H9 (cell line): ENCODE results near the gene LYRM1. TPM values are rescaled to one million over a fixed set of nuclear protein-coding genes. Genes with fewer than 3 reads are reported as not detected.
"Not testable (repeated sequence)": the region's sequence is repeated elsewhere in the genome, so short reads cannot be mapped to it uniquely, and the experiment has no call there.

Experiments used
- DNase-seq: peaks from one replicate; pipeline ENCODE4 v3.0.0-alpha.2; 2017
- H2AFZ ChIP-seq: one replicate; pipeline ENCODE4 v1.6.1; 2013; ENCODE audit warnings: mild to moderate bottlenecking, low read length, control low read depth, moderate library complexity
- H2AK5ac ChIP-seq: 2 replicates; pipeline ENCODE4 v1.6.1; 2013; ENCODE audit warnings: low read length, control low read depth, mixed read lengths; ENCODE audit not compliant: insufficient read length
- H2BK120ac ChIP-seq: one replicate; pipeline ENCODE4 v1.6.1; 2013; ENCODE audit warnings: low read depth, mild to moderate bottlenecking, low read length, control low read depth, inconsistent platforms; ENCODE audit not compliant: poor library complexity, severe bottlenecking
- H2BK12ac ChIP-seq: 2 replicates; pipeline ENCODE4 v1.6.1; 2013; ENCODE audit warnings: low read length, control low read depth, mixed read lengths, low read depth; ENCODE audit not compliant: insufficient read length
- H2BK15ac ChIP-seq: 2 replicates; pipeline ENCODE4 v1.6.1; 2013; ENCODE audit warnings: low read depth, low read length, control low read depth
- H2BK20ac ChIP-seq: one replicate; pipeline ENCODE4 v1.6.1; 2013; ENCODE audit warnings: low read depth, mild to moderate bottlenecking, low read length, control low read depth, inconsistent platforms; ENCODE audit not compliant: poor library complexity, severe bottlenecking
- H2BK5ac ChIP-seq: 2 replicates; pipeline ENCODE4 v1.6.1; 2013; ENCODE audit warnings: low read length, control low read depth, mixed read lengths; ENCODE audit not compliant: insufficient read length
- H3K14ac ChIP-seq: 2 replicates; pipeline ENCODE4 v1.6.1; 2013; ENCODE audit warnings: low read length, control low read depth; ENCODE audit not compliant: insufficient read depth
- H3K18ac ChIP-seq: 2 replicates; pipeline ENCODE4 v1.6.1; 2013; ENCODE audit warnings: low read depth, mild to moderate bottlenecking, mixed read lengths, low read length, control low read depth; ENCODE audit not compliant: insufficient read length
- H3K23ac ChIP-seq: 2 replicates; pipeline ENCODE4 v1.6.1; 2013; ENCODE audit warnings: low read length, control low read depth, mixed read lengths, low read depth; ENCODE audit not compliant: insufficient read length
- H3K23me2 ChIP-seq: 2 replicates; pipeline ENCODE4 v1.6.1; 2013; ENCODE audit warnings: low read depth, mild to moderate bottlenecking, mixed read lengths, low read length, control low read depth; ENCODE audit not compliant: insufficient read length, poor library complexity, severe bottlenecking
- H3K27ac ChIP-seq: 2 replicates; pipeline ENCODE4 v1.5.1; 2013; ENCODE audit warnings: low read length, control low read depth, mixed read lengths, low read depth; ENCODE audit not compliant: insufficient read length
- H3K27me3 ChIP-seq: 2 replicates; pipeline ENCODE4 v1.6.1; 2013; ENCODE audit warnings: low read length, control low read depth, inconsistent platforms; ENCODE audit not compliant: insufficient read depth
- H3K4ac ChIP-seq: 2 replicates; pipeline ENCODE4 v1.6.1; 2013; ENCODE audit warnings: low read depth, mild to moderate bottlenecking, control low read depth, inconsistent platforms, low read length, moderate library complexity
- H3K4me1 ChIP-seq: 2 replicates; pipeline ENCODE4 v1.6.1; 2013; ENCODE audit warnings: low read length, control low read depth, inconsistent platforms; ENCODE audit not compliant: insufficient read depth
- H3K4me2 ChIP-seq: 2 replicates; pipeline ENCODE4 v1.6.1; 2013; ENCODE audit warnings: low read length, control low read depth, mixed read lengths; ENCODE audit not compliant: insufficient read length, insufficient read depth
- H3K56ac ChIP-seq: 2 replicates; pipeline ENCODE4 v1.6.1; 2013; ENCODE audit warnings: low read depth, mild to moderate bottlenecking, mixed read lengths, low read length, control low read depth; ENCODE audit not compliant: insufficient read length
- H3K79me1 ChIP-seq: 2 replicates; pipeline ENCODE4 v1.6.1; 2013; ENCODE audit warnings: low read depth, mild to moderate bottlenecking, moderate library complexity, low read length, control low read depth, inconsistent platforms; ENCODE audit not compliant: insufficient read depth, poor library complexity, severe bottlenecking
- H3K79me2 ChIP-seq: 2 replicates; pipeline ENCODE4 v1.6.1; 2013; ENCODE audit warnings: low read length, control low read depth, inconsistent platforms; ENCODE audit not compliant: insufficient read depth
- H3K9ac ChIP-seq: 2 replicates; pipeline ENCODE4 v1.6.1; 2013; ENCODE audit warnings: low read length, control low read depth, mixed read lengths; ENCODE audit not compliant: insufficient read length; ENCODE audit errors: extremely low read depth
- H3K9me3 ChIP-seq: one replicate; pipeline ENCODE4 v1.6.1; 2013; ENCODE audit warnings: low read depth, low read length, inconsistent platforms; ENCODE audit not compliant: control insufficient read depth
- H3T11ph ChIP-seq: one replicate; pipeline ENCODE4 v1.6.1; 2013; ENCODE audit warnings: mild to moderate bottlenecking, low read length, control low read depth, inconsistent platforms
- H4K20me1 ChIP-seq: one replicate; pipeline ENCODE4 v1.6.1; 2013; ENCODE audit not compliant: control insufficient read depth, insufficient read length, insufficient read depth
- H4K5ac ChIP-seq: 2 replicates; pipeline ENCODE4 v1.6.1; 2013; ENCODE audit warnings: low read depth, mild to moderate bottlenecking, mixed read lengths, low read length, control low read depth; ENCODE audit not compliant: insufficient read length
- H4K8ac ChIP-seq: replicated peaks from 2 replicates; pipeline ENCODE4 v1.6.1; 2013; ENCODE audit warnings: low read length, control low read depth, mixed read lengths, low read depth; ENCODE audit not compliant: insufficient read length
- H4K91ac ChIP-seq: 2 replicates; pipeline ENCODE4 v1.6.1; 2013; ENCODE audit warnings: low read depth, mild to moderate bottlenecking, moderate library complexity, mixed read lengths, low read length, control low read depth; ENCODE audit not compliant: insufficient read length
- H3K27ac Mint-ChIP-seq, 3 experiments: 2 replicates in 2 of 3; 3 replicates in 1 of 3; pipeline ENCODE4 v1.8.0; 2020 to 2021; ENCODE audit warnings: mixed read lengths in 3 of 3, mild to moderate bottlenecking in 1 of 3, moderate library complexity in 1 of 3
- H3K27me3 Mint-ChIP-seq: 2 replicates; pipeline ENCODE4 v1.8.0; 2021; ENCODE audit warnings: low read depth, mild to moderate bottlenecking, moderate library complexity, mixed read lengths
- H3K36me3 Mint-ChIP-seq, 3 experiments: 2 replicates in 2 of 3; 3 replicates in 1 of 3; pipeline ENCODE4 v1.8.0; 2020 to 2021; ENCODE audit warnings: low read depth in 3 of 3, mixed read lengths in 3 of 3; ENCODE audit not compliant: insufficient read depth in 1 of 3
- H3K4me1 Mint-ChIP-seq, 2 experiments: 2 replicates each; pipeline ENCODE4 v1.8.0; 2020; ENCODE audit warnings: mixed read lengths in 2 of 2
- H3K4me3 Mint-ChIP-seq, 2 experiments: 2 replicates in 1 of 2; 3 replicates in 1 of 2; pipeline ENCODE4 v1.8.0; 2020 to 2021; ENCODE audit warnings: mild to moderate bottlenecking in 2 of 2, mixed read lengths in 2 of 2, moderate library complexity in 1 of 2
- H3K9me3 Mint-ChIP-seq, 2 experiments: 2 replicates in 1 of 2; 3 replicates in 1 of 2; pipeline ENCODE4 v1.8.0; 2020; ENCODE audit warnings: mild to moderate bottlenecking in 2 of 2, mixed read lengths in 2 of 2, moderate library complexity in 1 of 2
- WGBS: extraction: QIAGEN DNeasy Blood & Tissue Kit; methylation state at CpG from one replicate; pipeline ENCODE4 v1.1.7; 2013; ENCODE audit warnings: missing lambda C conversion rate, low lambda C conversion rate, mixed read lengths; ENCODE audit not compliant: insufficient read length; ENCODE audit errors: extremely low coverage; 5-methylcytosine and 5-hydroxymethylcytosine counted together
- total RNA-seq: library from RNA; stranded (reverse); gene quantifications from 2 replicates; pipeline ENCODE4 v1.2.1, GENCODE V29; 2021
- TF ChIP-seq, protein P1 (sequence below): fragments of 200-600 bp; sonication (generic); conservative IDR thresholded peaks from 3 replicates; pipeline ENCODE4 v1.8.0; 2021; ENCODE audit warnings: antibody characterized with exemption, mild to moderate bottlenecking

LYRM1 gene
- total RNA-seq, 1 experiment from 2014 or later, result 9.6 TPM

DNA sequence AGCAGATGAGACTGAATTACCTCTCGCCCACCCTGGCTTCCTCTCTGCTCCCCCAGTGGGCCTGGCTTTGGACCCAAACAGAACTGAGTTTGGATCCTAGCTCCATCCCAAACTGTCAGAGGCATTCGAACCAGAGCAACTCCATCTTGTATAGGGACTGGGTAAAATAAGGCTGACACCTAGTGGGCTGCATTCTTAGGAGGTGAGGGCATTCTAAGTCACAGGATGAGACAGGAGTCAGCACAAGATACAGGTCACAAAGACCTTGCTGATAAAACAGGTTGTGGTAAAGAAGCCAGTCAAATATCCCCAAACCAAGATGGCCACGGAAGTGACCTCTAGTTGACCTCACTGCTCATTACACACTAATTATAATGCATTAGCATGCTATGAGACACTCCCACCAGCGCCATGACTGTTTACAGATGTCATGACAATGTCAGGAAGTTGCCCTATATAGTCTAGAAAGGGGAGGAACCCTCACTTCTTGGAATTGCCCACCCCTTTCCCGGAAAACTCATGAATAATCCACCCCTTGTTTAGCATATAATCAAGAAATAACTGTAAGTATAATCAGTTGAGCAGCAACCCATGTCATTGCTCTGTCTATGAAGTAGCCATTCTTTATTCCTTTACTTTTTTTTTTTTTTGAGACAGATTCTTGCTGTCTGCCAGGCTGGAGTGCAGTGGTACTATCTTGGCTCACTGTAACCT lies 44.4 kb downstream of the LYRM1 start:
- H3K36me3 Mint-ChIP-seq, result no peaks in the 10 kb centered on the region
- no peak for DNase-seq
- Histone ChIP-seq H2AK5ac (no peak overlapping the region), H3K27me3 (no peaks in the 10 kb centered on the region), H3K9me3 (no peaks in the 10 kb centered on the region), H2BK15ac (no peak overlapping the region), H3K23me2 (no peaks in the 10 kb centered on the region), H3K18ac (no peak overlapping the region), H4K91ac (no peak overlapping the region), H3K79me2 (no peaks in the 10 kb centered on the region), H3K79me1 (no peaks in the 10 kb centered on the region), H3K14ac (no peak overlapping the region), H4K5ac (no peak overlapping the region), H3K23ac (no peak overlapping the region), H3K4ac (no peak overlapping the region), H4K8ac (no peak overlapping the region), H2BK20ac (no peak overlapping the region), H3K56ac (no peak overlapping the region), H2BK5ac (no peak overlapping the region), H3K27ac (no peak overlapping the region), H3K9ac (no peak overlapping the region), H2AFZ (no peak overlapping the region), H3T11ph (no peak overlapping the region), H2BK12ac (no peak overlapping the region), H3K4me2 (no peak overlapping the region), H4K20me1 (no peaks in the 10 kb centered on the region), H3K4me1 (no peaks in the 10 kb centered on the region; the same call in 1 of the 2 replicates), H2BK120ac (no peak overlapping the region)
- no peak overlapping the region for H3K4me3 Mint-ChIP-seq
- H3K9me3 Mint-ChIP-seq, result no peaks in the 10 kb centered on the region
- WGBS, result no CpG with 5 or more reads among the region's 5 CpGs
- H3K27me3 Mint-ChIP-seq, result peaks cover 3% of the 10 kb centered on the region
- TF ChIP-seq, protein P1, sequence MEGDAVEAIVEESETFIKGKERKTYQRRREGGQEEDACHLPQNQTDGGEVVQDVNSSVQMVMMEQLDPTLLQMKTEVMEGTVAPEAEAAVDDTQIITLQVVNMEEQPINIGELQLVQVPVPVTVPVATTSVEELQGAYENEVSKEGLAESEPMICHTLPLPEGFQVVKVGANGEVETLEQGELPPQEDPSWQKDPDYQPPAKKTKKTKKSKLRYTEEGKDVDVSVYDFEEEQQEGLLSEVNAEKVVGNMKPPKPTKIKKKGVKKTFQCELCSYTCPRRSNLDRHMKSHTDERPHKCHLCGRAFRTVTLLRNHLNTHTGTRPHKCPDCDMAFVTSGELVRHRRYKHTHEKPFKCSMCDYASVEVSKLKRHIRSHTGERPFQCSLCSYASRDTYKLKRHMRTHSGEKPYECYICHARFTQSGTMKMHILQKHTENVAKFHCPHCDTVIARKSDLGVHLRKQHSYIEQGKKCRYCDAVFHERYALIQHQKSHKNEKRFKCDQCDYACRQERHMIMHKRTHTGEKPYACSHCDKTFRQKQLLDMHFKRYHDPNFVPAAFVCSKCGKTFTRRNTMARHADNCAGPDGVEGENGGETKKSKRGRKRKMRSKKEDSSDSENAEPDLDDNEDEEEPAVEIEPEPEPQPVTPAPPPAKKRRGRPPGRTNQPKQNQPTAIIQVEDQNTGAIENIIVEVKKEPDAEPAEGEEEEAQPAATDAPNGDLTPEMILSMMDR, result no peak
- H3K4me1 Mint-ChIP-seq, result peaks cover 9 to 20% of the 10 kb centered on the region in 2 experiments
- no peak overlapping the region for H3K27ac Mint-ChIP-seq

DNA sequence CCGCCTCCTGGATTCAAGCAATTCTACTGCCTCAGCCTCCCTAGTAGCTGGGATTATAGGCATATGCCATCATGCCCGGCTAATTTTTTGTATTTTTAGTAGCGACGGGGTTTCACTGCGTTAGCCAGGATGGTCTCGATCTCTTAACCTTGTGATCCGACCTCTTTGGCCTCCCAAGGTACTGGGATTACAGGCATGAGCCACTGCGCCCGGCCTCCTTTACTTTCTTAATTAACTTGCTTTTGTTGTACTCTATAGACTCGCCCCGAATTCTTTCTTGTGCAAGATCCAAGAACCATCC lies 45.0 kb downstream of the LYRM1 start:
- H3K9me3 ChIP-seq, H3K4ac ChIP-seq, H2AK5ac ChIP-seq, H3K27me3 Mint-ChIP-seq, H2BK15ac ChIP-seq, H4K5ac ChIP-seq, H3K56ac ChIP-seq, H4K91ac ChIP-seq, H3K9me3 Mint-ChIP-seq, H3K27me3 ChIP-seq, H3K4me2 ChIP-seq, H3T11ph ChIP-seq, H3K9ac ChIP-seq, DNase-seq, H3K23ac ChIP-seq, H2BK5ac ChIP-seq, H3K4me3 Mint-ChIP-seq, H3K27ac Mint-ChIP-seq, H4K20me1 ChIP-seq, H3K36me3 Mint-ChIP-seq, H3K27ac ChIP-seq, H4K8ac ChIP-seq, H2AFZ ChIP-seq, H3K4me1 ChIP-seq, H2BK20ac ChIP-seq, H3K79me2 ChIP-seq, H3K23me2 ChIP-seq, H2BK120ac ChIP-seq, H3K14ac ChIP-seq, H2BK12ac ChIP-seq, H3K18ac ChIP-seq, H3K79me1 ChIP-seq: not testable (repeated sequence)
- no CpG with 5 or more reads among the region's 11 CpGs for WGBS
- peaks cover 9 to 20% of the 10 kb centered on the region in 2 experiments for H3K4me1 Mint-ChIP-seq
